GM21360 (cell line): ENCODE measurements around the gene VWA3A.
"Not testable (repeated sequence)": the region's sequence is repeated elsewhere in the genome, so short reads cannot be mapped to it uniquely, and the experiment has no call there.

Source experiments
- ATAC-seq: cut with Tn5 transposase; IDR thresholded peaks from one replicate; pipeline ENCODE4 v1.9.1; 2021; ENCODE audit warnings: mild to moderate bottlenecking, moderate library complexity; ENCODE audit not compliant: unreplicated experiment

VWA3A gene

GRCh38 chr16:22132801-22133200, 40.5 kb downstream of the VWA3A start:
- no peak for ATAC-seq

GRCh38 chr16:22138482-22138881, 46.1 kb downstream of the VWA3A start:
- ATAC-seq: no peak

- no peak for ATAC-seq
Measured at GRCh38 chr16:22139008-22139407, 46.7 kb downstream of the VWA3A start.

GRCh38 chr16:22139732-22140131, 47.4 kb downstream of the VWA3A start:
- no peak for ATAC-seq

- ATAC-seq: no peak
Measured at GRCh38 chr16:22141767-22142166, 49.4 kb downstream of the VWA3A start.

- no peak for ATAC-seq
Measured at GRCh38 chr16:22144520-22144919, 52.2 kb downstream of the VWA3A start.

- no peak for ATAC-seq
Measured at GRCh38 chr16:22147853-22148252, 55.5 kb downstream of the VWA3A start.

GRCh38 chr16:22151246-22151998, 59.1 kb downstream of the VWA3A start:
- no peak for ATAC-seq

GRCh38 chr16:22152316-22152715, 60.0 kb downstream of the VWA3A start:
- no peak for ATAC-seq

- not testable (repeated sequence) for ATAC-seq
Measured at GRCh38 chr16:22153078-22153477, 60.7 kb downstream of the VWA3A start.

GRCh38 chr16:22161401-22161800, 69.1 kb downstream of the VWA3A start:
- no peak for ATAC-seq

- no peak for ATAC-seq
Measured at GRCh38 chr16:22161999-22162655, 69.8 kb downstream of the VWA3A start, which contains the start of gene SDR42E2. TSS of gene SDR42E2 (plus strand) at chr16:22162506. CDS start at chr16:22165583, 3,077 bp downstream.

GRCh38 chr16:22162656-22163009, 70.3 kb downstream of the VWA3A start:
- no peak for ATAC-seq

- ATAC-seq: no peak
Measured at GRCh38 chr16:22163806-22164205, 71.5 kb downstream of the VWA3A start.

- no peak for ATAC-seq
Measured at GRCh38 chr16:22164482-22164881, 72.1 kb downstream of the VWA3A start.

- ATAC-seq: no peak
Measured at GRCh38 chr16:22165508-22166285, 73.4 kb downstream of the VWA3A start.

- no peak for ATAC-seq
Measured at GRCh38 chr16:22171953-22172352, 79.6 kb downstream of the VWA3A start.

GRCh38 chr16:22172642-22173041, 80.3 kb downstream of the VWA3A start:
- not testable (repeated sequence) for ATAC-seq

- no peak for ATAC-seq
Measured at GRCh38 chr16:22174642-22175041, 82.3 kb downstream of the VWA3A start.

GRCh38 chr16:22177968-22178930, 85.9 kb downstream of the VWA3A start:
- no peak for ATAC-seq

- no peak for ATAC-seq
Measured at GRCh38 chr16:22181426-22181825, 89.1 kb downstream of the VWA3A start.
